K562 (cell line): Measurements from ENCODE around the gene MYL10. TPM values are rescaled to one million over a fixed set of nuclear protein-coding genes. Genes with fewer than 3 reads are reported as not detected.

Experiments used
- AFF4 ChIP-seq: sonication (generic); formaldehyde crosslinking; IDR thresholded peaks from 2 replicates; pipeline ENCODE4 v1.8.0; 2023; ENCODE audit warnings: mild to moderate bottlenecking, missing genetic modification reagents
- ASH1L ChIP-seq: fragments of 450-650 bp; IDR thresholded peaks from 2 replicates; pipeline ENCODE4 v1.6.1; 2018; ENCODE audit warnings: borderline replicate concordance, mild to moderate bottlenecking, low read depth; ENCODE audit not compliant: partially characterized antibody
- CREBBP ChIP-seq: IDR thresholded peaks from one replicate; pipeline ENCODE4 v1.6.1; 2012; ENCODE audit warnings: low read depth, mild to moderate bottlenecking, control low read depth, inconsistent platforms, low read length
- CXXC5 ChIP-seq: fragments of 250-450 bp; sonication (Bioruptor Pico); IDR thresholded peaks from 2 replicates; pipeline ENCODE4 v1.8.0; 2022; ENCODE audit warnings: inconsistent platforms, mild to moderate bottlenecking, moderate library complexity
- DIDO1 ChIP-seq: fragments of 450-650 bp; IDR thresholded peaks from 2 replicates; pipeline ENCODE4 v1.6.1; 2016; ENCODE audit warnings: low read depth, missing biosample characterization, missing genetic modification characterization
- HES1 ChIP-seq: fragments of 450-650 bp; IDR thresholded peaks from 2 replicates; pipeline ENCODE4 v1.6.1; 2016; ENCODE audit warnings: low read depth, mild to moderate bottlenecking, moderate library complexity
- L3MBTL2 ChIP-seq: fragments of 450-650 bp; IDR thresholded peaks from 2 replicates; pipeline ENCODE4 v1.6.1; 2016; ENCODE audit warnings: mild to moderate bottlenecking, moderate library complexity
- NFE2L1 ChIP-seq: fragments of 450-650 bp; IDR thresholded peaks from 2 replicates; pipeline ENCODE4 v1.6.1; 2016; ENCODE audit warnings: missing genetic modification characterization, low read depth, mild to moderate bottlenecking, missing compliant biosample characterization, moderate library complexity, borderline replicate concordance
- NRF1 ChIP-seq, 2 experiments: fragments of 450-650 bp; IDR thresholded peaks in 1 of 2; conservative IDR thresholded peaks in 1 of 2; 2 replicates each; pipeline ENCODE4 v1.6.1; 2014; ENCODE audit warnings: mild to moderate bottlenecking in 2 of 2
- POLR2H ChIP-seq: IDR thresholded peaks from 2 replicates; pipeline ENCODE4 v1.6.1; 2016; ENCODE audit warnings: missing genetic modification characterization, low read depth, mild to moderate bottlenecking, control low read depth, missing compliant biosample characterization, moderate library complexity
- REST ChIP-seq, 2 experiments: fragments of 450-650 bp; formaldehyde crosslinking in 1 of 2; IDR thresholded peaks; 2 replicates each; pipeline versions ENCODE4 v1.4.0 to v1.6.1; 2014 to 2020; ENCODE audit warnings: mild to moderate bottlenecking in 2 of 2, borderline replicate concordance in 1 of 2, low read depth in 1 of 2
- ZNF280B ChIP-seq: fragments of 250-450 bp; sonication (Bioruptor Pico); IDR thresholded peaks from 2 replicates; pipeline ENCODE4 v1.5.1; 2021; ENCODE audit warnings: mild to moderate bottlenecking
- polyA plus RNA-seq, 8 experiments: library from polyadenylated mRNA; depleted of rRNA in 4 of 8; stranded (reverse) in 5 of 8; unstranded in 3 of 8; fragments of >200 nt; fragmentation: Nextera tagmentation in 2 of 8; fragmentation: Illumina TruSeq in 1 of 8; extraction: Ambion mirVana in 2 of 8; extraction: Trizol in 1 of 8; gene quantifications; 2 replicates each; pipeline versions ENCODE4 v1.2.1 to v1.2.3, GENCODE V29; 2011 to 2014; ENCODE audit warnings: inconsistent platforms in 1 of 8, missing spikeins in 1 of 8
- total RNA-seq, 7 experiments: library from RNA; depleted of rRNA in 6 of 7; stranded (reverse); fragments of >200 nt in 6 of 7; fragmentation: Illumina TruSeq in 2 of 7; extraction: Trizol in 2 of 7; gene quantifications; 2 replicates each; pipeline versions ENCODE4 v1.2.1 to v1.2.3, GENCODE V29; 2011 to 2021; ENCODE audit warnings: low replicate concordance in 1 of 7

The MYL10 gene
- total and polyA plus RNA-seq, 9 of the 15 experiments (the other 6 are each of a cell fraction or from before 2014, with no cell fraction given): not detected

GRCh38 chr7:101602484-101603241 is 26.4 kb downstream of the MYL10 start (continued):
- peak; percentile 74 for TF ChIP-seq REST (IDR thresholded peaks at IDR 0.05; ENCODE audit: borderline replicate concordance)
- TF ChIP-seq REST (CRISPR knock-in tag; IDR thresholded peaks at IDR 0.05; ENCODE audit: low read depth): no peak
- no peak for TF ChIP-seq HES1
- TF ChIP-seq L3MBTL2: no peak
- TF ChIP-seq AFF4 (CRISPR knock-in tag): no peak
- no peak for TF ChIP-seq DIDO1 (tag)
- TF ChIP-seq ZNF280B (CRISPR knock-in tag): no peak
- 0 out of 2 replicates have a peak, but pooled peaks have one; percentile 45 for TF ChIP-seq CXXC5 (CRISPR knock-in tag)
- TF ChIP-seq NFE2L1 (tag): no peak
- TF ChIP-seq NRF1 (conservative IDR thresholded peaks at IDR 0.05 in 1 of 2, IDR thresholded peaks at IDR 0.05 in 1 of 2): 0 out of 4 replicates have a peak, but pooled peaks of 1 of the 2 experiments have one; percentile 16
- TF ChIP-seq CREBBP: no peak
- TF ChIP-seq POLR2H: no peak
- TF ChIP-seq ASH1L: no peak
